ENCODE measurements around the gene ABCA7. TPM values are rescaled to one million over a fixed set of nuclear protein-coding genes. Genes with fewer than 3 reads are reported as not detected.

ABCA7 gene
- total RNA-seq, 1 experiment from 2014 or later, result 23.8 TPM

GRCh38 chr19:1104311-1105007, 64.6 kb downstream of the ABCA7 start:
- Histone ChIP-seq H3K27ac (ENCODE audit: low read length) (peak overlapping the region; percentile 77), H4K20me1 (ENCODE audit: insufficient read depth, low read depth, low read length) (peaks cover 5% of the 10 kb centered on the region; the same call in 1 of the 2 replicates), H3K27me3 (ENCODE audit: low read length) (no peaks in the 10 kb centered on the region), H3K36me3 (ENCODE audit: insufficient read depth, low read length) (no peaks in the 10 kb centered on the region), H3K79me2 (ENCODE audit: low read length) (peaks cover 14% of the 10 kb centered on the region), H3K9ac (ENCODE audit: low read length) (peak overlapping the region; percentile 98), H3K4me1 (ENCODE audit: low read length) (peaks cover 43% of the 10 kb centered on the region), H3K4me3 (ENCODE audit: low read length) (peak overlapping the region; percentile 95), H3K9me2 (replicated peaks; ENCODE audit: insufficient read depth, low read length) (no peaks in the 10 kb centered on the region), H2AFZ (ENCODE audit: low read length) (no peak overlapping the region), H3K4me2 (ENCODE audit: low read depth, low read length, poor library complexity, severe bottlenecking) (peak overlapping the region; percentile 91), H3K9me3 (ENCODE audit: low read length) (no peaks in the 10 kb centered on the region)
- DNase-seq, result peak; percentile 90

GRCh38 chr19:1105008-1105872, 65.3 kb downstream of the ABCA7 start:
- H3K9ac ChIP-seq (ENCODE audit: low read length), result peak overlapping the region; percentile 98
- no peaks in the 10 kb centered on the region for H3K27me3 ChIP-seq (ENCODE audit: low read length)
- no peaks in the 10 kb centered on the region for H3K36me3 ChIP-seq (ENCODE audit: insufficient read depth, low read length)
- DNase-seq, result no peak
- no peak overlapping the region for H2AFZ ChIP-seq (ENCODE audit: low read length)
- peaks cover 43% of the 10 kb centered on the region for H3K4me1 ChIP-seq (ENCODE audit: low read length)
- peak overlapping the region; percentile 95 for H3K4me3 ChIP-seq (ENCODE audit: low read length)
- H3K9me2 ChIP-seq (replicated peaks; ENCODE audit: insufficient read depth, low read length), result no peaks in the 10 kb centered on the region
- H3K9me3 ChIP-seq (ENCODE audit: low read length), result no peaks in the 10 kb centered on the region
- H4K20me1 ChIP-seq (ENCODE audit: insufficient read depth, low read depth, low read length), result peaks cover 5% of the 10 kb centered on the region; the same call in 1 of the 2 replicates
- peak overlapping the region; percentile 77 for H3K27ac ChIP-seq (ENCODE audit: low read length)
- peaks cover 14% of the 10 kb centered on the region for H3K79me2 ChIP-seq (ENCODE audit: low read length)
- H3K4me2 ChIP-seq (ENCODE audit: low read depth, low read length, poor library complexity, severe bottlenecking), result peak overlapping the region; percentile 91

- Histone ChIP-seq H2AFZ (ENCODE audit: low read length) (no peak overlapping the region), H3K9me2 (replicated peaks; ENCODE audit: insufficient read depth, low read length) (no peaks in the 10 kb centered on the region), H3K9me3 (ENCODE audit: low read length) (no peaks in the 10 kb centered on the region), H3K79me2 (ENCODE audit: low read length) (peaks cover 14% of the 10 kb centered on the region), H4K20me1 (ENCODE audit: insufficient read depth, low read depth, low read length) (peaks cover 5% of the 10 kb centered on the region; the same call in 1 of the 2 replicates), H3K36me3 (ENCODE audit: insufficient read depth, low read length) (no peaks in the 10 kb centered on the region), H3K27me3 (ENCODE audit: low read length) (no peaks in the 10 kb centered on the region), H3K4me1 (ENCODE audit: low read length) (peaks cover 43% of the 10 kb centered on the region), H3K4me3 (ENCODE audit: low read length) (peak overlapping the region; percentile 95; the same call in 1 of the 2 replicates), H3K9ac (ENCODE audit: low read length) (peak overlapping the region; percentile 98), H3K4me2 (ENCODE audit: low read depth, low read length, poor library complexity, severe bottlenecking) (peak overlapping the region; percentile 91), H3K27ac (ENCODE audit: low read length) (peak overlapping the region; percentile 71)
- DNase-seq, result no peak
Measured at GRCh38 chr19:1105873-1106840, 66.2 kb downstream of the ABCA7 start.

- Histone ChIP-seq H3K27me3 (ENCODE audit: low read length) (no peaks in the 10 kb centered on the region), H4K20me1 (ENCODE audit: insufficient read depth, low read depth, low read length) (peaks cover 5% of the 10 kb centered on the region; the same call in 1 of the 2 replicates), H3K4me3 (ENCODE audit: low read length) (peak overlapping the region; percentile 95; the same call in 1 of the 2 replicates), H3K9me2 (replicated peaks; ENCODE audit: insufficient read depth, low read length) (no peaks in the 10 kb centered on the region), H3K36me3 (ENCODE audit: insufficient read depth, low read length) (no peaks in the 10 kb centered on the region), H3K79me2 (ENCODE audit: low read length) (peaks cover 14% of the 10 kb centered on the region), H3K9ac (ENCODE audit: low read length) (peak overlapping the region; percentile 98), H3K9me3 (ENCODE audit: low read length) (no peaks in the 10 kb centered on the region), H3K4me1 (ENCODE audit: low read length) (peaks cover 43% of the 10 kb centered on the region), H3K4me2 (ENCODE audit: low read depth, low read length, poor library complexity, severe bottlenecking) (peak overlapping the region; percentile 91), H3K27ac (ENCODE audit: low read length) (peak overlapping the region; percentile 71), H2AFZ (ENCODE audit: low read length) (no peak overlapping the region)
- DNase-seq, result peak; percentile 84
Measured at GRCh38 chr19:1106841-1107660, 67.1 kb downstream of the ABCA7 start.

GRCh38 chr19:1107661-1108261, 67.9 kb downstream of the ABCA7 start:
- Histone ChIP-seq H3K27ac (ENCODE audit: low read length) (peak overlapping the region; percentile 71), H3K27me3 (ENCODE audit: low read length) (no peaks in the 10 kb centered on the region), H4K20me1 (ENCODE audit: insufficient read depth, low read depth, low read length) (peaks cover 5% of the 10 kb centered on the region; the same call in 1 of the 2 replicates), H3K79me2 (ENCODE audit: low read length) (peaks cover 14% of the 10 kb centered on the region), H3K9me3 (ENCODE audit: low read length) (no peaks in the 10 kb centered on the region), H3K4me1 (ENCODE audit: low read length) (peaks cover 40% of the 10 kb centered on the region), H3K9ac (ENCODE audit: low read length) (peak overlapping the region; percentile 98), H3K4me2 (ENCODE audit: low read depth, low read length, poor library complexity, severe bottlenecking) (peak overlapping the region; percentile 91), H3K9me2 (replicated peaks; ENCODE audit: insufficient read depth, low read length) (no peaks in the 10 kb centered on the region), H3K4me3 (ENCODE audit: low read length) (peak overlapping the region; percentile 95; the same call in 1 of the 2 replicates), H3K36me3 (ENCODE audit: insufficient read depth, low read length) (no peaks in the 10 kb centered on the region), H2AFZ (ENCODE audit: low read length) (no peak overlapping the region)
- DNase-seq, result peak; percentile 69

GRCh38 chr19:1108291-1109031, 68.6 kb downstream of the ABCA7 start:
- no peaks in the 10 kb centered on the region for H3K9me2 ChIP-seq (replicated peaks; ENCODE audit: insufficient read depth, low read length)
- H4K20me1 ChIP-seq (ENCODE audit: insufficient read depth, low read depth, low read length), result peaks cover 5% of the 10 kb centered on the region; the same call in 1 of the 2 replicates
- no peak overlapping the region for H3K9ac ChIP-seq (ENCODE audit: low read length)
- H3K4me2 ChIP-seq (ENCODE audit: low read depth, low read length, poor library complexity, severe bottlenecking), result no peak overlapping the region
- no peaks in the 10 kb centered on the region for H3K36me3 ChIP-seq (ENCODE audit: insufficient read depth, low read length)
- H2AFZ ChIP-seq (ENCODE audit: low read length), result no peak overlapping the region
- peaks cover 34% of the 10 kb centered on the region for H3K4me1 ChIP-seq (ENCODE audit: low read length)
- H3K27ac ChIP-seq (ENCODE audit: low read length), result no peak overlapping the region
- no peak overlapping the region for H3K4me3 ChIP-seq (ENCODE audit: low read length)
- H3K9me3 ChIP-seq (ENCODE audit: low read length), result no peaks in the 10 kb centered on the region
- no peaks in the 10 kb centered on the region for H3K27me3 ChIP-seq (ENCODE audit: low read length)
- DNase-seq, result no peak
- peaks cover 14% of the 10 kb centered on the region for H3K79me2 ChIP-seq (ENCODE audit: low read length)
